ENCODE measurements around the gene CTTNBP2.

DNA sequence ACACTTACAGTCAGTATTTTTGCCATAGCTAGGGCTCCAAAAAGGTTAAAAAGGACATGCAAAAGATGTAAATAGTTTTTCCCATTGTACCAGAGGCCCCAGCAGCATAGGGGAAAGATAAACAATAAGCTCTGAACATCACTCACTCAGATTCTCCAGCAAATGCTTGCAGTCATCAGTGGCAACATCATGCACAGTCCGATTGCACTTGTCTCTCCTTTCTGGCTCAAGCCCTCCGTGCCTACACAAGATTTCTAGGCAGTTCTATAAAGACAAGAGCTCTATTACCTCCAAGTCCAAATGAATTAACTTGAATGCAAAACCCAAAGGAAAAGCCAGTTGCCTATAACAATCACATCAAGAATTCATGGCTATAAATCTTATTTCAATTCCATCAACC is 106.3 kb downstream of the CTTNBP2 start:
- TF ChIP-seq, protein P1, sequence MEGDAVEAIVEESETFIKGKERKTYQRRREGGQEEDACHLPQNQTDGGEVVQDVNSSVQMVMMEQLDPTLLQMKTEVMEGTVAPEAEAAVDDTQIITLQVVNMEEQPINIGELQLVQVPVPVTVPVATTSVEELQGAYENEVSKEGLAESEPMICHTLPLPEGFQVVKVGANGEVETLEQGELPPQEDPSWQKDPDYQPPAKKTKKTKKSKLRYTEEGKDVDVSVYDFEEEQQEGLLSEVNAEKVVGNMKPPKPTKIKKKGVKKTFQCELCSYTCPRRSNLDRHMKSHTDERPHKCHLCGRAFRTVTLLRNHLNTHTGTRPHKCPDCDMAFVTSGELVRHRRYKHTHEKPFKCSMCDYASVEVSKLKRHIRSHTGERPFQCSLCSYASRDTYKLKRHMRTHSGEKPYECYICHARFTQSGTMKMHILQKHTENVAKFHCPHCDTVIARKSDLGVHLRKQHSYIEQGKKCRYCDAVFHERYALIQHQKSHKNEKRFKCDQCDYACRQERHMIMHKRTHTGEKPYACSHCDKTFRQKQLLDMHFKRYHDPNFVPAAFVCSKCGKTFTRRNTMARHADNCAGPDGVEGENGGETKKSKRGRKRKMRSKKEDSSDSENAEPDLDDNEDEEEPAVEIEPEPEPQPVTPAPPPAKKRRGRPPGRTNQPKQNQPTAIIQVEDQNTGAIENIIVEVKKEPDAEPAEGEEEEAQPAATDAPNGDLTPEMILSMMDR (IDR thresholded peaks at IDR 0.05): no peak
- TF ChIP-seq POLR2A (IDR thresholded peaks at IDR 0.05): no peak

Measured in prostate gland (tissue), 2 donors.